Osteoblast (primary cell): ENCODE results near the gene VCL. TPM values are rescaled to one million over a fixed set of nuclear protein-coding genes. Genes with fewer than 3 reads are reported as not detected.

Experiments
- DNase-seq: peaks from one replicate; pipeline ENCODE4 v3.0.0; 2011; ENCODE audit warnings: low spot score, mixed read lengths; ENCODE audit not compliant: insufficient read length; ENCODE audit errors: missing footprints
- H2AFZ ChIP-seq: 2 replicates; pipeline ENCODE4 v1.6.0; 2011; ENCODE audit warnings: mild to moderate bottlenecking, low read length
- H3K27ac ChIP-seq: 2 replicates; pipeline ENCODE4 v1.5.1; 2011; ENCODE audit warnings: mild to moderate bottlenecking, low read depth, low read length, moderate library complexity
- H3K27me3 ChIP-seq: 2 replicates; pipeline ENCODE4 v1.6.0; 2012; ENCODE audit warnings: mild to moderate bottlenecking, control low read depth, inconsistent platforms, low read length, moderate library complexity; ENCODE audit not compliant: insufficient read depth
- H3K36me3 ChIP-seq: 2 replicates; pipeline ENCODE4 v1.5.1; 2011; ENCODE audit warnings: mild to moderate bottlenecking, low read length, control low read depth, moderate library complexity; ENCODE audit not compliant: insufficient read depth
- H3K4me1 ChIP-seq: 2 replicates; pipeline ENCODE4 v1.5.1; 2011; ENCODE audit warnings: mild to moderate bottlenecking, low read length, control low read depth, moderate library complexity; ENCODE audit not compliant: insufficient read depth
- H3K4me2 ChIP-seq: 2 replicates; pipeline ENCODE4 v1.6.0; 2011; ENCODE audit warnings: mild to moderate bottlenecking, low read length; ENCODE audit not compliant: insufficient read depth
- H3K4me3 ChIP-seq: fragments of 200-600 bp; sonication (generic); 3 replicates; pipeline ENCODE4 v1.5.1; 2012; ENCODE audit warnings: mild to moderate bottlenecking, low read length, inconsistent platforms; ENCODE audit not compliant: insufficient read depth
- H3K79me2 ChIP-seq: 2 replicates; pipeline ENCODE4 v1.6.0; 2012; ENCODE audit warnings: mild to moderate bottlenecking, low read length, control low read depth, inconsistent platforms; ENCODE audit not compliant: insufficient read depth
- H3K9me3 ChIP-seq: 2 replicates; pipeline ENCODE4 v1.5.1; 2011; ENCODE audit warnings: low read depth, low read length, control low read depth
- H4K20me1 ChIP-seq: 2 replicates; pipeline ENCODE4 v1.6.0; 2012; ENCODE audit warnings: mild to moderate bottlenecking, low read length, control low read depth; ENCODE audit not compliant: insufficient read depth
- CTCF ChIP-seq: IDR thresholded peaks from 2 replicates; pipeline ENCODE4 v1.5.1; 2011; ENCODE audit warnings: mild to moderate bottlenecking, low read depth, low read length, moderate library complexity; ENCODE audit errors: extremely low read depth
- total RNA-seq: library from RNA; depleted of rRNA; stranded (reverse); fragments of >200 nt; gene quantifications from 2 replicates; pipeline ENCODE4 v1.2.3, GENCODE V29; 2012

The VCL gene
- total RNA-seq, 1 donor, result 201 TPM

- H3K4me1 ChIP-seq, result peaks cover 26% of the 10 kb centered on the region
- no peak overlapping the region for H2AFZ ChIP-seq
- no peaks in the 10 kb centered on the region for H3K9me3 ChIP-seq
- H3K4me3 ChIP-seq, result no peak overlapping the region
- H3K27ac ChIP-seq, result no peak overlapping the region
- peaks cover 87% of the 10 kb centered on the region for H3K79me2 ChIP-seq
- H3K27me3 ChIP-seq, result no peaks in the 10 kb centered on the region
- no peak for TF ChIP-seq CTCF
- H4K20me1 ChIP-seq, result peaks cover 70% of the 10 kb centered on the region
- H3K36me3 ChIP-seq, result peaks cover 16% of the 10 kb centered on the region
- H3K4me2 ChIP-seq, result no peak overlapping the region
- peak; percentile 17 for DNase-seq
Measured at GRCh38 chr10:74032900-74033655, 35.2 kb downstream of the VCL start.

- peaks cover 64% of the 10 kb centered on the region for H4K20me1 ChIP-seq
- H3K27me3 ChIP-seq, result no peaks in the 10 kb centered on the region
- H3K27ac ChIP-seq, result no peak overlapping the region
- no peak overlapping the region for H3K4me3 ChIP-seq
- no peak overlapping the region for H3K4me2 ChIP-seq
- no peak overlapping the region for H2AFZ ChIP-seq
- H3K36me3 ChIP-seq, result peaks cover 16% of the 10 kb centered on the region
- H3K79me2 ChIP-seq, result peaks cover 89% of the 10 kb centered on the region
- H3K4me1 ChIP-seq, result peaks cover 24% of the 10 kb centered on the region
- no peak for TF ChIP-seq CTCF
- no peak for DNase-seq
- H3K9me3 ChIP-seq, result no peaks in the 10 kb centered on the region
Measured at GRCh38 chr10:74033702-74034101, 35.8 kb downstream of the VCL start.

- Histone ChIP-seq H3K4me2 (no peak overlapping the region), H3K4me3 (no peak overlapping the region), H2AFZ (no peak overlapping the region), H3K4me1 (peaks cover 25% of the 10 kb centered on the region), H3K79me2 (peaks cover 88% of the 10 kb centered on the region), H3K27ac (no peak overlapping the region), H3K27me3 (no peaks in the 10 kb centered on the region), H3K9me3 (no peaks in the 10 kb centered on the region), H4K20me1 (peaks cover 60% of the 10 kb centered on the region), H3K36me3 (peaks cover 16% of the 10 kb centered on the region)
- no peak for DNase-seq
- no peak for TF ChIP-seq CTCF
Measured at GRCh38 chr10:74034301-74034700, 36.4 kb downstream of the VCL start.

- Histone ChIP-seq H3K4me3 (no peak overlapping the region), H3K4me1 (peaks cover 26% of the 10 kb centered on the region), H3K4me2 (no peak overlapping the region), H3K36me3 (peaks cover 16% of the 10 kb centered on the region), H3K27me3 (no peaks in the 10 kb centered on the region), H2AFZ (no peak overlapping the region), H3K9me3 (no peaks in the 10 kb centered on the region), H3K79me2 (peaks cover 88% of the 10 kb centered on the region), H4K20me1 (peaks cover 58% of the 10 kb centered on the region), H3K27ac (no peak overlapping the region)
- peak; percentile 46 for TF ChIP-seq CTCF
- DNase-seq, result no peak
Measured at GRCh38 chr10:74035303-74035702, 37.4 kb downstream of the VCL start.
